Raji (cell line): Measurements from ENCODE around the gene KRT6A.

ENCODE experiments used
- POLR2A ChIP-seq: IDR thresholded peaks from 2 replicates; pipeline ENCODE4 v1.6.1; 2011; ENCODE audit warnings: low read depth, low read length, control low read depth; ENCODE audit not compliant: insufficient read depth

Gene KRT6A

DNA sequence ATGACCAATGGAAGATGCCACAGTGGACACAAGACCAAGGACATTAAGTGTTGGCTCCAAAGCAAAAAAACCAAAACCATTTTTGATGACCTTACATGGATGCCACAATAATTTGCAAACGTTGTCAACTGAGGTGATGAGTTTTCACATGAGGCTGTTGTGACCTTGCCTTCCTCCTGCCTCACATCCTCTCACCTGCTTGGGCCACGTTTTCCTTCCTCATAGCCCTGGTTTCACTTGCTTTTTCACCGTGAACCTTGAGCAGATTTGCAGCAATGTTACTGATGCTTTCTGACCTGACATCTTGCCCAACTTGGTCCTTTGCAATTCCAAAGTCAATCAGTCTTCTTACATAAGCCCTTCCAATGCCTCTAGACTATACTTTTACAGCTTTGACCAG, 44.8 kb downstream of the KRT6A start:
- no peak for TF ChIP-seq POLR2A

DNA sequence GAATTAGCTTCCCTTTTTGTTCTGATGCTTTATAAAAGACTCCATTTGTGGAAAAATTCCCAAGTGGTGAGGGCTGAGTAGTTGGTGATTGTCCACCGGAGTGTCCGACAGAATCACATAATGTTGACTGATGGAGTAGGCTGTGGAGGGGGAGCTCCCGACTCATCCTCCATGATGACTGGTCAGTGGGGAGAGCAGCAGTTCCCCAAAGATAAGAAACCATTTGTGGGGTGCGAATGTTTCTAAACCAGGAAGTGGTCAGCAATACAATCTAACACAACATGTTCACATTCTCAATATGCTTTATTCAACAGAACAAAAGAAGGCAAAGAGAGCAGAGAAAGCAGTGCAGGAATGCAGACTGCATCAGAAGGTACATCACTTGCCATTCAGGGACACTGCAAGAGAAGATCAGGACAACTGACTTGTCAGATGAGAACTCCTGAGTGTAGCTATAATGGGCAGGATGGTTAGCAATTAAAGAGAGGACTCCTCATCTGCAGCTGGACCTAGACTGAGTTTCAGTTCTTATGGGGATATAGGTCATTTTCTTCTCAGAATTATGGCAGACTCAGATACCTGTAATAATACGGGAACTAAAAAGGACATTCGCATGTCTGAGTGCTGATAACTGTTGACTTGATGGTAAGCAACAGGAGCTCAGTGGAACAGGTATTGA, 46.6 kb downstream of the KRT6A start:
- no peak for TF ChIP-seq POLR2A

DNA sequence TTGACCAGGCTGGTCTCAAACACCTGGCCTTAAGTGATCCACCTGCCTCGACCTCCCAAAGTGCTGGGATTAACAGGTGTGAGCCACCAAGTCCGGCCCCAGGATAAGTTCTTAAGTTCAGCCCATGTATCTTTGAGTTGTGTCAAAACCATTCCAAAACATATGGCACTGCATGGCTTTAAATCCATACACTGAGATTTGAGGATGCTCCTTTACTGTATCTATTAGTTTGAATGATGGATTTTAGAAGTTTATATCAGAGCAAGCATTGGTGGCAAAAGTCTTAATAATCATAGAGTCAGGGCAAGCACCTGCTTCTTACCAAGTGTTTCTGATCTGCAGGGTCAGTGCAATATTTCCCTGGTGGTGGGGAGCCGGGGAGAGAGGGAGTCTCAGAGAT, 47.2 kb downstream of the KRT6A start:
- TF ChIP-seq POLR2A = no peak

DNA sequence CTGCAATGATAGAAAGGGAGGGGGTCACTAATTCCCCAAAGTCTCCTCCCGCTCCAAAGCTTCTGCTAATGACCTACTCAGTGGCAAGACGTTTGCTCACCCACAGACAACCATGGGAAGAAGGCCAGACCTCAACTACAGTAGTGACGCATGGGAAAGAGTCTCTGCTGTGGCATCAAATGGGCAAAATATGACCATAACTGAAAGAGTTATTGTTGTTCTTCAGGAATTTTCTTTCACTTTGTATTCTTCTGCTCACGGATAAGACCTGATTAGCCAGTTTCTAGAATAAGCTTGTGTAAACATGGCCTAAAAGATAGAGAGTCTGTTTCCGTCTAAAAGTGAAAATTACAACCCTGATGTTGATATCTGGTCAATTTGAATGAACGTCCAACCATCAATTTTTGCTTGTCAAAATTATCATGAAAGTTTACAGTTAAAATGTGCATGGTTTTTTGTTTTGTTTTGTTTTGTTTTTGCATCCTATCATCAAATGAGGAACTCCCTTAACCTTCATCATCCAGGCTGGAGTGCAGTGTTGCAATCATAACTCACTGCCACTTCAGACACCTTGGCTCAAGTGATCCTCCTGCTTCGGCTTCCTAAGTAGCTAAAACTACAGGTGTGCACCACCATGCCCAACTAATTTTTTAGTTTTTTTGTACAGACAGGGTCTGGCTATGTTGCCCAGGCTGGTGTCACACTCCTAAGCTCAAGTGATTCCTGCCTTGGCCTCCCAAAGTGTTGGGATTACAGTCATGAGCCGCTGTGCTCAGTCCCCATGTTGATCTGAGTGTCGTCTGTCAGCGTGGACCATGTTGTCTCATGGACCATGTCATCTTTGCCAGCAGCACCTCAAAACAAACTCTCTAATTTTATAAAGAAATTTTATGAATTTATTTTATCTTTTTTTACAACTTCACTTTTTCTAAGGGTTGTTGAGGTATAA, 48.1 kb downstream of the KRT6A start:
- TF ChIP-seq POLR2A = no peak

GRCh38 chr12:52443966-52444365, 49.1 kb downstream of the KRT6A start:
- no peak for TF ChIP-seq POLR2A

- TF ChIP-seq POLR2A = no peak
Observed at GRCh38 chr12:52442600-52443061, 50.4 kb downstream of the KRT6A start.

DNA sequence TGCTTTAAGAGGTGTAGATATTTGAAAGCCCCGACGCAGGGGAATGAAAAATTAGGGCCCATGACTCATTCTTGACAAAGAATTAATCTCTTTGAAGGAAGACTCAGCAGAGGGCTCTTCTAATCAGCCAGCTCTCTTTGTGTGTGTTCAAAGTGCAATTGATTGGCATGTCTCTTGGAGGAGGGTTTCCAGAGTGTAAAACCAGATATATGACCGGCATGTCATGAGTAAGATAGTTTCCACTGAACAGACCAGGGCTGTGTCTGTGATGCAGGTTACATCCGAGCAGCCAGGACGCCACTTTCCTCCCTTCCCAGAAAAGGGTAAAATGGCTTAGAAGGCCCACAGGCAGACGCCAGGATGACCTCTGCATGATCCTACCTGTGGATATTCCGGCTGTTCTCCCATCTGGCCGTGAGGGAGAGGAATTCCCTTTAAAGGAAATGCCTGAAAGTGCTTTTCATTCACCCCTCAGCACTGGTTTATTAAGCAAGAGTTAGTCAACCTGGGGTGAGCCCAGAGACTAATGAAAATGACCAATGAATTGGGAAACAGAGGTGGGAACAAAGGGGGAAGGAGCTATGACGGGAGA, 51.6 kb downstream of the KRT6A start:
- no peak for TF ChIP-seq POLR2A

DNA sequence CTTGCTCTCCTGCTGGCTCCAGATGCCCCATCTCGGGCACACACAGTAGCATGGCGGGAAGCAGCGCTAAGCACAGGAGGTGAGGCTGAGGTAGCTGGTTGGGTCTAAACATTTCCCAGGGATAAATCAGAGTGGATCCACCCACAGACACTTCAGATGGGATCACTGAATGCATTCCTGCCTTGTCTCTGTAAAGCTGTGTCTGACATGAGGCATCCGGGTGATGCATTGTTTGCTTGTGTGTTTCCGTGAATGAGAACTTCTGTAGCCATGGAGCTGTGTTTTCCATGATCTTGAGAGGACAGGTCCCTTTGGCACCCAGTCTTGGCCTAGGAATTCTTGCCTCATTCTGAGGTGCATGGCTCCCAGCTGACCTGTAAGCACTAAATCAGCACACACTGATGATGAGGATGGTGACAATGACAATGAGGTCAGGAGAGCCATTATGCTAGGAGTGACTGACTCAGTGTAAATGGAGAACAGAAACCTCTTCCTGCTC, 52.2 kb downstream of the KRT6A start:
- no peak for TF ChIP-seq POLR2A

DNA sequence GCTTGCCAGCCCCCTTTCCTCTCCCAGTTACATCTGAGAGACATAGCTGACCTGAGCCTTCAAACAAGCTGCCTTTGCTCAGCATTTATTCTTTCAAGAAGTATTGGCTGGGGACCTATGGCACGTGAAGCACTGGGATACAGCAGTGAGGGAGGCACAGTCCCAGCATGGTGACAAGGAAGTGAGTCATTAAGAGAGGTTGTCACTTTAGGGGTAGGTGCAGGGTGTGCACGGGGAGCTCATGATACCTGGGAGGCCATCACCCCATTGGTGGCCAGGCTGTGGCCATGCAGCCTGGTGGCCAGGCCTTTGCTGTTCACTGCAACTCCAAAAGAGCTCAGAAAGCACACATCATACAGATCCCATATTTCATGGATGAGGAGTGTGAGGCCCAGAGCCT, 53.2 kb downstream of the KRT6A start:
- TF ChIP-seq POLR2A = no peak

GRCh38 chr12:52439420-52439819, 53.6 kb downstream of the KRT6A start:
- TF ChIP-seq POLR2A = no peak

GRCh38 chr12:52438305-52439301, 54.5 kb downstream of the KRT6A start:
- no peak for TF ChIP-seq POLR2A

DNA sequence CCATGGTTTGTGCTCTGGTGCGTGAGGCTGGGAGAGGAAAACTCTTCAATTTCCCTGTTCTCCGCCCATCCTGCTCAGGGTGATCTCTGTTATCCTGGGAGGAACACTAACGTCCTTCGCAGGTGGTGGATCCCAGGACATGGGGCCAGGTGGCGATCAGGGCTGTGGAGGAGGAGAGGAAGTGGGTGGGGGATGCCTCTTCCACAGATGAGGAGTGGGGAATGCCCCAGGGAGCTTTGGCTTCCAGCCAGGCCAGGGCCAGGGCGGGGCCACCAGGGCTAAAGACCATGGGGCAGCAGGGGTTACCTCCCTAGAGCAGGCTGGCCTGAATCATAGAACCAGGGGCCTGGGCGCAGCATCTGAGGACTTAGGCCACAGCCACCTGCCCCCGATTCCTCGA, 55.5 kb downstream of the KRT6A start:
- TF ChIP-seq POLR2A = no peak
